Measurements from ENCODE around the gene EML3. TPM values are rescaled to one million over a fixed set of nuclear protein-coding genes. Genes with fewer than 3 reads are reported as not detected.

Gene EML3
- total and polyA plus RNA-seq, 2 of the 8 experiments (the other 6 are each of a cell fraction or from before 2014, with no cell fraction given) = 19.2 to 29.9 TPM

GRCh38 chr11:62553080-62553838 is 59.3 kb downstream of the EML3 start (continued):
- TF ChIP-seq CTBP2 (IDR thresholded peaks at IDR 0.05; ENCODE audit: borderline replicate concordance, insufficient read depth, insufficient read length, low read length) = no peak
- TF ChIP-seq CHD2 (IDR thresholded peaks at IDR 0.05; ENCODE audit: low read length) = no peak
- TF ChIP-seq RXRA (IDR thresholded peaks at IDR 0.05; ENCODE audit: insufficient read depth, low read depth, low read length) = no peak
- TF ChIP-seq RFX5 (IDR thresholded peaks at IDR 0.05; ENCODE audit: borderline replicate concordance, low read depth, low read length) = peak; percentile 55; the same call in 1 of the 2 replicates
- no peak for TF ChIP-seq CBX8 (IDR thresholded peaks at IDR 0.05; ENCODE audit: borderline replicate concordance, low read depth, low read length)
- peak; percentile 57; the same call in 1 of the 2 replicates for TF ChIP-seq RBBP5 (IDR thresholded peaks at IDR 0.05; ENCODE audit: borderline replicate concordance, low read depth, low read length)
- TF ChIP-seq SAP30 (IDR thresholded peaks at IDR 0.05; ENCODE audit: insufficient read depth, insufficient replicate concordance, low read length) = no peak
- TF ChIP-seq PHF8 (conservative IDR thresholded peaks at IDR 0.05; ENCODE audit: low read depth, low read length) = 0 out of 2 replicates have a peak, but pooled peaks have one; percentile 19
- peak; percentile 37; the same call in 1 of the 2 replicates for TF ChIP-seq TBP (IDR thresholded peaks at IDR 0.05; ENCODE audit: low read depth, low read length)
- TF ChIP-seq YY1 (IDR thresholded peaks at IDR 0.05; ENCODE audit: low read depth, low read length) = 0 out of 2 replicates have a peak, but pooled peaks have one; percentile 33
- TF ChIP-seq CREB1 (IDR thresholded peaks at IDR 0.05) = no peak
- no peak for TF ChIP-seq E2F6 (IDR thresholded peaks at IDR 0.05)
- TF ChIP-seq CHD1 (IDR thresholded peaks at IDR 0.05; ENCODE audit: low read depth, low read length) = no peak
- no peak for TF ChIP-seq SP2 (IDR thresholded peaks at IDR 0.05; ENCODE audit: low read length)
- TF ChIP-seq SIN3A (conservative IDR thresholded peaks at IDR 0.05 in 1 of 2, IDR thresholded peaks at IDR 0.05 in 1 of 2; ENCODE audit: low read depth in 1 of 2, low read length in 2 of 2) = peak in 1 of 2 experiments; percentile 75; a peak in 1 of 4 replicates
- no peak for TF ChIP-seq GABPA (IDR thresholded peaks at IDR 0.05; ENCODE audit: borderline replicate concordance, insufficient read depth, low read length)
- no peak for TF ChIP-seq NRF1 (IDR thresholded peaks at IDR 0.05; ENCODE audit: low read depth, low read length)
- peak; percentile 32; the same call in 1 of the 2 replicates for TF ChIP-seq MAX (IDR thresholded peaks at IDR 0.05)
- TF ChIP-seq JUN (IDR thresholded peaks at IDR 0.05; ENCODE audit: low read depth, low read length) = no peak
- peak; percentile 84 for TF ChIP-seq JUND (IDR thresholded peaks at IDR 0.05; ENCODE audit: low read length)
- TF ChIP-seq TAF1 (IDR thresholded peaks at IDR 0.05; ENCODE audit: low read depth, low read length) = peak; percentile 53; the same call in 1 of the 2 replicates
- no peak for TF ChIP-seq KDM4A (IDR thresholded peaks at IDR 0.05; ENCODE audit: low read depth, low read length, severe bottlenecking)
